HepG2 (cell line): ENCODE measurements around the gene RPP25L. TPM values are rescaled to one million over a fixed set of nuclear protein-coding genes. Genes with fewer than 3 reads are reported as not detected.

Experiments used
- CEBPB ChIP-seq: IDR thresholded peaks from 2 replicates; pipeline ENCODE4 v1.6.1; 2011; ENCODE audit warnings: low read depth, low read length, improper control_type of control experiment, borderline replicate concordance
- ETV5 ChIP-seq: IDR thresholded peaks from 2 replicates; pipeline ENCODE4 v1.6.1; 2018; ENCODE audit warnings: missing biosample characterization, missing genetic modification reagents, inconsistent platforms, borderline replicate concordance
- FLYWCH1 ChIP-seq: sonication (generic); formaldehyde crosslinking; IDR thresholded peaks from 2 replicates; pipeline ENCODE4 v1.8.1; 2023; ENCODE audit warnings: mild to moderate bottlenecking, missing genetic modification reagents
- HMGXB4 ChIP-seq, 2 experiments: sonication (generic) in 1 of 2; formaldehyde crosslinking in 1 of 2; IDR thresholded peaks; 2 replicates each; pipeline versions ENCODE4 v1.4.0 to v1.6.1; 2018 to 2020; ENCODE audit warnings: missing genetic modification reagents in 2 of 2, borderline replicate concordance in 1 of 2, low read depth in 1 of 2, mild to moderate bottlenecking in 1 of 2, missing biosample characterization in 1 of 2
- HNRNPL ChIP-seq: fragments of 200-400 bp; formaldehyde crosslinking; IDR thresholded peaks from 2 replicates; pipeline ENCODE4 v1.6.1; 2017; ENCODE audit warnings: mild to moderate bottlenecking, low read depth, low read length
- JUN ChIP-seq: sonication (generic); formaldehyde crosslinking; IDR thresholded peaks from 2 replicates; pipeline ENCODE4 v1.4.0; 2020; ENCODE audit warnings: mild to moderate bottlenecking, missing genetic modification reagents
- NAIF1 ChIP-seq: sonication (generic); formaldehyde crosslinking; IDR thresholded peaks from 2 replicates; pipeline ENCODE4 v1.5.0; 2020; ENCODE audit warnings: mild to moderate bottlenecking, missing genetic modification reagents, borderline replicate concordance
- NCOA5 ChIP-seq: sonication (generic); formaldehyde crosslinking; IDR thresholded peaks from 2 replicates; pipeline ENCODE4 v1.4.0; 2020; ENCODE audit warnings: missing genetic modification reagents
- POLR2A ChIP-seq, 2 experiments: IDR thresholded peaks; 2 replicates each; pipeline ENCODE4 v1.6.1; 2011; ENCODE audit warnings: low read depth in 2 of 2, low read length in 2 of 2, mild to moderate bottlenecking in 1 of 2, moderate library complexity in 1 of 2; ENCODE audit not compliant: insufficient read depth in 1 of 2
- SOX6 ChIP-seq, 2 experiments: fragments of 450-650 bp in 1 of 2; sonication (generic) in 1 of 2; formaldehyde crosslinking in 1 of 2; IDR thresholded peaks; 2 replicates each; pipeline versions ENCODE4 v1.4.0 to v1.6.1; 2017 to 2020; ENCODE audit warnings: antibody characterized with exemption in 1 of 2, mild to moderate bottlenecking in 1 of 2, missing genetic modification reagents in 1 of 2
- TGIF2 ChIP-seq: IDR thresholded peaks from 2 replicates; pipeline ENCODE4 v1.6.1; 2016; ENCODE audit warnings: control low read depth, missing compliant biosample characterization
- XRCC5 ChIP-seq: fragments of 200-400 bp; formaldehyde crosslinking; optimal IDR thresholded peaks from 2 replicates; pipeline ENCODE3; 2017; ENCODE audit warnings: mild to moderate bottlenecking, low read length
- ZFP37 ChIP-seq: sonication (generic); formaldehyde crosslinking; IDR thresholded peaks from 2 replicates; pipeline ENCODE4 v1.4.0; 2020; ENCODE audit warnings: missing genetic modification reagents, borderline replicate concordance
- ZFP82 ChIP-seq: sonication (generic); formaldehyde crosslinking; IDR thresholded peaks from 2 replicates; pipeline ENCODE4 v1.5.1; 2020; ENCODE audit warnings: mild to moderate bottlenecking, missing genetic modification reagents, borderline replicate concordance
- ZNF724P ChIP-seq: sonication (generic); formaldehyde crosslinking; IDR thresholded peaks from 2 replicates; pipeline ENCODE4 v1.8.0; 2022; ENCODE audit warnings: missing genetic modification reagents, borderline replicate concordance
- ZNF788 ChIP-seq: sonication (generic); formaldehyde crosslinking; IDR thresholded peaks from 2 replicates; pipeline ENCODE4 v1.5.0; 2020; ENCODE audit warnings: mild to moderate bottlenecking, missing genetic modification reagents, borderline replicate concordance
- polyA plus RNA-seq, 8 experiments: library from polyadenylated mRNA; depleted of rRNA in 3 of 8; stranded (reverse) in 7 of 8; unstranded in 1 of 8; fragments of >200 nt; fragmentation: Illumina TruSeq in 4 of 8; extraction: Trizol in 4 of 8; gene quantifications; 2 replicates each; pipeline versions ENCODE4 v1.2.1 to v1.2.3, GENCODE V29; 2011 to 2016; ENCODE audit warnings: low read depth in 4 of 8, missing spikeins in 1 of 8, mixed read lengths in 1 of 8; ENCODE audit not compliant: insufficient read depth in 1 of 8
- total RNA-seq, 5 experiments: library from RNA; depleted of rRNA; stranded (reverse); fragments of >200 nt; fragmentation: Illumina TruSeq; extraction: Trizol; gene quantifications; 2 replicates each; pipeline ENCODE4 v1.2.3, GENCODE V29; 2016; ENCODE audit warnings: low read depth in 1 of 5

The RPP25L gene
- total and polyA plus RNA-seq, 2 of the 13 experiments (the other 11 are each of a cell fraction or from before 2014, with no cell fraction given), result 24.5 to 27.3 TPM

GRCh38 chr9:34612788-34613390 is 992 bp upstream of the RPP25L start (continued):
- no peak for TF ChIP-seq FLYWCH1 (CRISPR knock-in tag)
- 0 out of 2 replicates have a peak, but pooled peaks have one; percentile 29 for TF ChIP-seq ZFP37 (CRISPR knock-in tag)
- TF ChIP-seq CEBPB, result no peak
- no peak for TF ChIP-seq NAIF1 (CRISPR knock-in tag)
- TF ChIP-seq JUN (CRISPR knock-in tag), result no peak
- no peak for TF ChIP-seq ZFP82 (CRISPR knock-in tag)
- TF ChIP-seq TGIF2, result no peak
- no peak for TF ChIP-seq POLR2A (IDR thresholded peaks at IDR 0.05; ENCODE audit: insufficient read depth in 1 of 2, low read depth in 2 of 2, low read length in 2 of 2)
- no peak for TF ChIP-seq ETV5
- no peak for TF ChIP-seq NCOA5 (CRISPR knock-in tag)
- TF ChIP-seq XRCC5, result peak; percentile 30
- peak in 1 of 2 experiments; percentile 37; a peak in 1 of 4 replicates for TF ChIP-seq HMGXB4 (CRISPR knock-in tag; IDR thresholded peaks at IDR 0.05; ENCODE audit: borderline replicate concordance in 1 of 2, low read depth in 1 of 2)
- TF ChIP-seq ZNF724P (CRISPR knock-in tag), result no peak
- peak; percentile 36; the same call in 1 of the 2 replicates for TF ChIP-seq ZNF788 (CRISPR knock-in tag)
- 0 out of 2 replicates have a peak, but pooled peaks have one; percentile 25 for TF ChIP-seq HNRNPL
- no peak for TF ChIP-seq SOX6 (IDR thresholded peaks at IDR 0.05)
- TF ChIP-seq SOX6 (CRISPR knock-in tag; IDR thresholded peaks at IDR 0.05), result peak; percentile 18; the same call in 1 of the 2 replicates
- TF ChIP-seq, all 625 proteins: peak for 17
